Endothelial cell of hepatic sinusoid (primary cell): ENCODE results near the gene HOXD11.

ENCODE experiments used
- in situ Hi-C: cut with HindIII; loops from 2 replicates; pipeline ENCODE4 v1.10.0; 2017; ENCODE audit warnings: low sequenced_read_pairs

The HOXD11 gene

GRCh38 chr2:176106581-176107539 is at the start of gene HOXD11:
Gene HOXD11 (plus strand): TSS chr2:176107280. CDS start chr2:176107356, 76 bp downstream.
- in situ Hi-C loops = loop anchor here (25.0 kb wide), 1 partner anchor 1030 kb away; no protein-coding TSS in a partner anchor

DNA sequence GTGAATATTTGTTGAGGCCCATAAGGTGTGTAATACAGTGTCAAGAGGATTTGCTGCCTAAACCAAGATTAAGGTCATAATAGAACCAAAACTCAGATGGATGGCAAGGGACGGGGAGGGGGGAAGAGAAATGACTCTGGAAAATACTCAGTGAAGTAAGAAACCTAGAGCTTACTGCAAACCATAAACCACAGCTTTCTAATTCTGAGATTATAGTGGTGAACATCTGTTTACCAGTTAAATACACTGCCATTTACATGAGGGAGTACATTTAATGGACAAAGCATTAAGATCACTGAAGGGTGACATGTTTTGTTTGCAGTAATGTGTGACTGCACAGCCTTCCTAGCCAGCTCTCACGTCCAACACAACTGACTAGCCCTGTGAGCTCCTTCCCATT is 43.1 kb upstream of the HOXD11 start:
- in situ Hi-C loops = loop anchor here (10.0 kb wide), 1 partner anchor 619 kb away; no protein-coding TSS in a partner anchor

DNA sequence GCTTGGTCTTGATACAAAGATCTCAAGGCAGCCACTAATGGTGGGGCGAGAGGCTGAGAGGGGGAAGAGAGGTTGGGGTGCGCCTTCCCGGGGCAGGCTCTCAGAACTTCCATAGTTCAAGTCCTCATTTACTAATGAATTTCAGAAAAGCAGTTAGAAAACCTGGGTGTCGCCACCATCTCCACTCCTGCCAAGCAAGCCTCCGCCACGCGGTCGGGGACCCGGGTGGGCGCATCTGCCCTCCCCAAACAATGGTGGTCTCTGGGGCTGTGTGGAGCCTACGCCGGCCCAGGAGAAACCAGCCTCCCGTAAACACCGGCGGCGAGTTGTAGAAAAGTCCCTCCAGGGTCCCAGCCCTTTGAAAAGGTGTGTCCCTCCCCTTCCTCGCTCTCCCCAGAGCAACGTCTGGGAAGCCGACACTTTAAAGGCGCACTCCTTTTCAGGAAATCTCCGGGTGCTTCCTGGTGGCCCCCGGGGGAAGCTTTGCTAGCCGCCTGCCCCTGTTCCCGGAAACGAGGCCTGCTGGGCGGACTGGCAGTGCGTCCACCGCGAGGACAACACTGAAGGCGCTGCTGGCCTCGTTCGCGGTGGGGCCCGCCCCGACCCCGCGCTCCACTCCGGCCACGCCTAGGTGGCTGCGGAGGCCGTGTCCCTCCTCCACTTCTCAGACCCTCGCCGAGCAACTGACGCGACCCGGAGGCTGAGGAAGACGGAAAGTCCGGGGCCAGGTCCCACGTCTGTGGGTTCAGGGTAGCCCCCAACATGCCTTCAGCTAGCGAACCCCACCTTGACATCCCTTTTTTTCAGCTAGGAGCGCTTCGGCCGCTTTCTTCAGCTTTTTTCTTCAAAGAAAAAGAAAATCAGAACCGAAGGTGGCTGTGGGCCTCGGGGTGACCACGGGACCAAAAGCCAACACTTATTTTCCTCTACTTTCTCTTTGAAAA is 40.2 kb upstream of the HOXD11 start:
- in situ Hi-C loops = loop anchor here (10.0 kb wide), 1 partner anchor 622 kb away; no protein-coding TSS in a partner anchor

- in situ Hi-C loops = loop anchor here (10.0 kb wide), 1 partner anchor 623 kb away; no protein-coding TSS in a partner anchor
Observed at GRCh38 chr2:176067589-176068418, 39.3 kb upstream of the HOXD11 start.

GRCh38 chr2:176068419-176068832 is 38.7 kb upstream of the HOXD11 start:
- in situ Hi-C loops = loop anchor here (10.0 kb wide), 1 partner anchor 624 kb away; no protein-coding TSS in a partner anchor

DNA sequence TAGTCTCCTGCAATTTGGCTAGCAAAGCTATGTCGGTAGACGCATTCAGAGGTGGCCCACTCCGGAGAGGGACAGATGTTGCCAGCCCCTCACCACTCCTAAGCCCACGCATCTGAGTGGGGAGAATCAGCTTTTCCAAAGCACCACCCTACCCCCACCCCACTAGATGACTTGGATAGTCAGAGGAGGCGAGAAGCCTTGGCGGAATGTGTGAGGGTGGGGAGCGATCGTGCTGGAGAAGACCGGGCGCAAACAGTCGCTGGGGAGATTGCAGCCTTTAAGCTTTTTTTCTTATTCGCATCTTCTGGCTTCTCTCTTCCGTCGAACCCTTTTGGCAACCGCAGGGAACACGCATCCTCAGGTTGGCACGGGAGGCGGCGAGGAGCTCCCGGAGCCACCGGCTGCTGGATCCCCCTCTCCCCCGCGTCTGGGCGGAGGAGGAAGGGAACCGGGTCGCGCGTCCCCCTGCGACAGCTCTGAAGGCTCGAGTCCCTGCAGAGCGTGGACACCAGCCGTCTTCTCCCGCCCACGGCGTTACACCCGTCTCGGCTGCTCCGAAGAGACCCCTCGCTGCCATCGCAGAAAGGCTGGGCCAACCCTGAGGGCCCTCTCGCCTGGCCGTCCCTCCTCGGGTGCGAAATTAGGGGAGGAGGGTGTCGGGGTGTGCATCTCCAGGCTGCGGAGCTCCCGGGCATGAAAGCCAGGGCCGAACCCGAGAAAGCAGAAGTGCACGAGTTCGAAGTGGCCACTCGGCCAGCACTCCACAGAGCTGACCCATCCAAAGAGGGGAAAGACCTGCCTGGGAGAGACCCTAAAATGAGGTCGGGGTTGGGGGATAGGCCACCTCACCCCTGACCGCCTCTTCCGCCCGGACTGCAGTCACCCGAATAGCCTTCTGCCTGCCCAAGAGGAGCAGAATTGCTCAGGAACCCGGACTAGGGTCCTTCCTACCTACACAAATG is 35.5 kb upstream of the HOXD11 start:
- in situ Hi-C loops = no loop called here

DNA sequence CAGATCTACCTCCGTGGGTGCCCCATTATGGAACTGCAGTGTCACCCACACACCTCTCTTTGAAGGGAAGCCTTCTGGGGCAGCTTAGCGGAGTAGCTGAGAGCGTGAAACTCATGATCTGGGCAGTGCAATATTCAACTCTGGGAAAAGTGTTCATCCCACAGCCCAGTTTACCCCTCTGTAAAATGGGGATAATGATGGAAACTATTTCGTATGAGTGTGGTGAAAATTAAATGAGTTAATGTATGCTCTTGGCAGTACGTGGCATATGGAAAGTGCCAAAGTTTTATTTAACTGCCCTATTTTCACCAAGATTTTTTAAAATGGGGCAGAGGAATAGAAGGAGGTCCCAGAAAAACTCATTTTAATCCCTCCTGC is 34.8 kb upstream of the HOXD11 start:
- in situ Hi-C loops = no loop called here

- in situ Hi-C loops = no loop called here
Observed at GRCh38 chr2:176072951-176073904, 33.9 kb upstream of the HOXD11 start.

- in situ Hi-C loops = no loop called here
Observed at GRCh38 chr2:176074919-176075425, 32.1 kb upstream of the HOXD11 start.

GRCh38 chr2:176075481-176075880 is 31.6 kb upstream of the HOXD11 start:
- in situ Hi-C loops = no loop called here

DNA sequence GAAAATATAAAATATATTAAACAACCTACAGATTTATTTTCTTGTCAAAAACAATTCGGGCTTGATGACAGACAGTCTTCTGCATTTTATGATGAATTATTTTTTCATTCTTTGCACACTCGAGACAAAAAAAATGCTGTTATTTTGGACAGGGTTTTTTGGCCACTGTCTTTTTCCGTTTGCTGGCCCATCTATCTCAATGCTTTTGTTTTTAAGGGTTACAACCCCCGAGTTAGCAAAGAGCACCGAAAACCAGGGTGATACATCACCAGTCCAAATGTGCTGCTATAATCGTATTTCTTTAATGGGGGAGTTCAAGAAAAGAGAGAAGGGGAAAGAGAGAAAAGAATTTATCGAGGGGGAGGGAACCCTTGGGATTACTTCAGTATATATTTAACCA is 31.0 kb upstream of the HOXD11 start:
- in situ Hi-C loops = no loop called here

GRCh38 chr2:176076796-176077195 is 30.3 kb upstream of the HOXD11 start:
- in situ Hi-C loops = no loop called here

DNA sequence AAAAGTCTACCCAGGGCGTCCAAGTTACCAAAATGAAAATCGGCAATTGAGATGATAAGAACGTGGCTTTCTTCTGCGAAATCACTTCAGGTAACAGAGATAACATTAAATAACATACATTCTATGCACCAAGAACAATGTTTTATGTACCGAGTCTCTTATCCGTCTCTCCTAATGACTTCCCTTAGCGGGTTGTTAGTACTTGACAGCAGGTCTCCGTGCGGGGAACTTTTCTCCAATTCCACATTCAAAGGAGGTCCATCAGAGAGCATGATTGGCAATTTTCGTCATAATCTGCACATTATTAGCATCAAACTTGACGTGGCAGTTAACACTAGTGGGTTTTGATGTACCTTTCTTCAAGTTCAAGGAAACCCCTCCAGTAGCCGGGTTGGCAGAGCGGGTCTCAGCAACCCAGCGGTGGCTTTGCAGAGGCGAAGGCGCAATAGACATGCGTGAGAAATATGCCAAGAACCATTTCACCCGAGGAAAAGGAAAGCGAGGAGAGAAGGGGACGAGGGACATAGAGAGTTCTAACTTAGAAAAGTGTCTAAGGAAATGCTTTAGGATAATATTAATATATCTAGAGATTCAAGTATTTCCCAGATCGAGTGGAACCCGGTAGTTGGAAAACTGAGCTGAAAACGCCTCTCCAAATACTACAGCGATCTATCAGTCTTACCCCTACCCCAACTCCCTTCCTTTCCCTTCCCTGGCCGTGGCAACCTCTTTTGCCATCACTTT is 28.4 kb upstream of the HOXD11 start:
- in situ Hi-C loops = no loop called here

GRCh38 chr2:176079285-176079830 is 27.7 kb upstream of the HOXD11 start:
- in situ Hi-C loops = no loop called here

- in situ Hi-C loops = no loop called here
Observed at GRCh38 chr2:176079831-176080539, 27.1 kb upstream of the HOXD11 start.
